HEK293 (cell line): Measurements from ENCODE around the gene NAA35.
A peak's percentile ranks its signal among the peaks of the same experiment; 100 is the strongest.

Experiments used
- CTCF ChIA-PET: fragments of 350-600 bp; formaldehyde crosslinking; extraction: SDS; loops from one replicate; lab custom pipeline; 2021; ENCODE audit warnings: antibody characterized with exemption; lab: Yijun Ruan, JAX
- POLR2A ChIA-PET: fragments of 300-600 bp; formaldehyde crosslinking; extraction: SDS; loops from one replicate; lab custom pipeline; 2020; ENCODE audit warnings: antibody characterized with exemption, inconsistent platforms; lab: Yijun Ruan, JAX
- H3K27ac ChIP-seq: fragments of 200-500 bp; sonication (Bioruptor generic); 2 replicates; pipeline ENCODE4 v1.5.1; 2014; ENCODE audit warnings: low read depth, low read length, control low read depth, inconsistent platforms; ENCODE audit errors: extremely low read depth
- H3K36me3 ChIP-seq, 2 experiments: fragments of 200-500 bp in 1 of 2; sonication (Bioruptor generic) in 1 of 2; 1 replicate in 1 of 2; 2 replicates in 1 of 2; pipeline ENCODE4 v1.5.1; 2014 to 2017; ENCODE audit warnings: inconsistent platforms in 2 of 2, low read length in 2 of 2; ENCODE audit not compliant: control insufficient read depth in 2 of 2, insufficient read depth in 1 of 2
- H3K4me1 ChIP-seq: fragments of 200-500 bp; sonication (Bioruptor generic); 2 replicates; pipeline ENCODE4 v1.5.1; 2014; ENCODE audit warnings: mild to moderate bottlenecking, low read length, inconsistent platforms; ENCODE audit not compliant: control insufficient read depth, insufficient read depth
- H3K4me3 ChIP-seq: 2 replicates; pipeline ENCODE4 v1.5.1; 2011; ENCODE audit warnings: low read depth, mild to moderate bottlenecking, control low read depth, low read length, moderate library complexity
- H3K9me3 ChIP-seq: fragments of 200-500 bp; sonication (Bioruptor generic); 2 replicates; pipeline ENCODE4 v1.5.1; 2014; ENCODE audit warnings: low read depth, low read length, inconsistent platforms; ENCODE audit not compliant: control insufficient read depth, insufficient read depth
- ATF2 ChIP-seq: fragments of 450-650 bp; formaldehyde crosslinking; IDR thresholded peaks from 2 replicates; pipeline ENCODE4 v1.5.1; 2016; ENCODE audit warnings: missing biosample characterization, missing genetic modification characterization, low read depth
- FEZF1 ChIP-seq: fragments of 450-650 bp; formaldehyde crosslinking; IDR thresholded peaks from 2 replicates; pipeline ENCODE4 v1.5.1; 2016; ENCODE audit warnings: missing biosample characterization, missing genetic modification characterization
- GLIS2 ChIP-seq: fragments of 450-650 bp; formaldehyde crosslinking; IDR thresholded peaks from 2 replicates; pipeline ENCODE4 v1.5.1; 2016; ENCODE audit warnings: missing biosample characterization, missing genetic modification characterization
- MEIS1 ChIP-seq: sonication (generic); formaldehyde crosslinking; IDR thresholded peaks from 2 replicates; pipeline ENCODE4 v1.8.1; 2022; ENCODE audit warnings: missing genetic modification reagents, mild to moderate bottlenecking, borderline replicate concordance
- PRDM6 ChIP-seq: fragments of 450-650 bp; formaldehyde crosslinking; IDR thresholded peaks from 2 replicates; pipeline ENCODE4 v1.5.1; 2017; ENCODE audit warnings: missing biosample characterization, missing genetic modification characterization
- SETDB1 ChIP-seq: IDR thresholded peaks from one replicate; pipeline ENCODE4 v1.6.1; 2017; ENCODE audit warnings: mild to moderate bottlenecking, low read length, moderate library complexity, mixed read lengths; ENCODE audit not compliant: insufficient read length
- ZBTB6 ChIP-seq: fragments of 450-650 bp; formaldehyde crosslinking; IDR thresholded peaks from 2 replicates; pipeline ENCODE4 v1.5.1; 2017; ENCODE audit warnings: missing biosample characterization, missing genetic modification characterization
- ZFHX2 ChIP-seq: fragments of 450-650 bp; formaldehyde crosslinking; conservative IDR thresholded peaks from 2 replicates; pipeline ENCODE4 v1.5.1; 2016; ENCODE audit warnings: missing biosample characterization, missing genetic modification characterization
- ZNF2 ChIP-seq: fragments of 450-650 bp; formaldehyde crosslinking; IDR thresholded peaks from 2 replicates; pipeline ENCODE4 v1.5.1; 2016; ENCODE audit warnings: missing biosample characterization, missing genetic modification characterization
- ZNF26 ChIP-seq: fragments of 450-650 bp; formaldehyde crosslinking; IDR thresholded peaks from 2 replicates; pipeline ENCODE4 v1.5.1; 2016; ENCODE audit warnings: missing biosample characterization, missing genetic modification characterization
- ZNF274 ChIP-seq, 2 experiments: fragments of 200-500 bp in 1 of 2; fragments of 450-650 bp in 1 of 2; sonication (Bioruptor generic) in 1 of 2; formaldehyde crosslinking in 1 of 2; IDR thresholded peaks; 2 replicates each; pipeline versions ENCODE4 v1.5.1 to v1.6.1; 2014 to 2016; ENCODE audit warnings: borderline replicate concordance in 1 of 2, inconsistent platforms in 1 of 2, low read length in 1 of 2, missing biosample characterization in 1 of 2, missing genetic modification characterization in 1 of 2
- ZNF391 ChIP-seq: fragments of 450-650 bp; formaldehyde crosslinking; IDR thresholded peaks from 2 replicates; pipeline ENCODE4 v1.5.1; 2016; ENCODE audit warnings: low read depth, missing biosample characterization, missing genetic modification characterization, borderline replicate concordance
- ZNF488 ChIP-seq: fragments of 450-650 bp; formaldehyde crosslinking; IDR thresholded peaks from 2 replicates; pipeline ENCODE4 v1.5.1; 2016; ENCODE audit warnings: missing biosample characterization, missing genetic modification characterization
- ZNF529 ChIP-seq: fragments of 450-650 bp; formaldehyde crosslinking; IDR thresholded peaks from 2 replicates; pipeline ENCODE4 v1.5.1; 2017; ENCODE audit warnings: missing genetic modification characterization, missing biosample characterization; ENCODE audit not compliant: insufficient replicate concordance
- ZNF549 ChIP-seq: fragments of 450-650 bp; IDR thresholded peaks from 2 replicates; pipeline ENCODE4 v1.5.1; 2018; ENCODE audit warnings: missing biosample characterization, missing genetic modification characterization, mild to moderate bottlenecking, inconsistent platforms, moderate library complexity
- ZNF629 ChIP-seq: fragments of 450-650 bp; formaldehyde crosslinking; IDR thresholded peaks from 2 replicates; pipeline ENCODE4 v1.5.1; 2017; ENCODE audit warnings: missing biosample characterization, missing genetic modification characterization
- ZNF791 ChIP-seq: fragments of 450-650 bp; formaldehyde crosslinking; IDR thresholded peaks from 2 replicates; pipeline ENCODE4 v1.5.1; 2016; ENCODE audit warnings: missing biosample characterization, missing genetic modification characterization
- ZNF830 ChIP-seq: fragments of 450-650 bp; IDR thresholded peaks from 2 replicates; pipeline ENCODE4 v1.5.0; 2018; ENCODE audit warnings: missing biosample characterization, missing genetic modification characterization, low read depth, mild to moderate bottlenecking, moderate library complexity
- ZSCAN5A ChIP-seq: fragments of 450-650 bp; formaldehyde crosslinking; IDR thresholded peaks from 2 replicates; pipeline ENCODE4 v1.5.1; 2016; ENCODE audit warnings: missing biosample characterization, missing genetic modification characterization

The NAA35 gene

GRCh38 chr9:86005253-86005775 lies 64.4 kb downstream of the NAA35 start:
- CTCF ChIA-PET: no interaction called here
- POLR2A ChIA-PET: no interaction called here
- H3K36me3 ChIP-seq: peaks cover 29 to 62% of the 10 kb centered on the region in 2 experiments

GRCh38 chr9:86009133-86009532 lies 68.2 kb downstream of the NAA35 start:
- CTCF ChIA-PET: no interaction called here
- TF ChIP-seq ZNF391: no peak
- TF ChIP-seq ZNF2 (tag by site-specific recombination): no peak
- no peak for TF ChIP-seq ZFHX2 (tag by site-specific recombination)
- no peak for TF ChIP-seq FEZF1 (tag by site-specific recombination)
- TF ChIP-seq ZNF791 (tag by site-specific recombination): no peak
- no peak for TF ChIP-seq ZBTB6 (tag by site-specific recombination)
- TF ChIP-seq ZNF629 (tag by site-specific recombination): no peak
- no peak for TF ChIP-seq ZNF529 (tag by site-specific recombination)
- TF ChIP-seq ZNF830 (tag by site-specific recombination): no peak
- peaks cover 35 to 69% of the 10 kb centered on the region in 2 experiments for H3K36me3 ChIP-seq
- no peak overlapping the region for H3K4me3 ChIP-seq
- no peaks in the 10 kb centered on the region for H3K4me1 ChIP-seq
- H3K27ac ChIP-seq: no peak overlapping the region
- no peaks in the 10 kb centered on the region; the same call in 1 of the 2 replicates for H3K9me3 ChIP-seq
- POLR2A ChIA-PET: no interaction called here

More at GRCh38 chr9:86005253-86005775, 64.4 kb downstream of the NAA35 start:
- Histone ChIP-seq H3K4me3 (no peak overlapping the region), H3K27ac (no peak overlapping the region), H3K9me3 (no peaks in the 10 kb centered on the region; the same call in 1 of the 2 replicates), H3K4me1 (no peaks in the 10 kb centered on the region)
- TF ChIP-seq ATF2 (tag by site-specific recombination): peak; percentile 56; the same call in 1 of the 2 replicates
- TF ChIP-seq ZNF26 (tag by site-specific recombination): no peak
- no peak for TF ChIP-seq ZNF274 (IDR thresholded peaks at IDR 0.05; ENCODE audit: low read length)
- TF ChIP-seq ZNF274 (tag by site-specific recombination; IDR thresholded peaks at IDR 0.05; ENCODE audit: borderline replicate concordance): no peak
- 0 out of 2 replicates have a peak, but pooled peaks have one; percentile 32 for TF ChIP-seq ZNF549 (tag by site-specific recombination)
- no peak for TF ChIP-seq ZSCAN5A (tag by site-specific recombination)
- TF ChIP-seq GLIS2 (tag by site-specific recombination): no peak
- TF ChIP-seq MEIS1 (CRISPR knock-in tag): no peak
- TF ChIP-seq ZNF488: no peak
- TF ChIP-seq SETDB1: peak; percentile 75
- no peak for TF ChIP-seq PRDM6
